ENCODE data around the gene RPL3. TPM values are rescaled to one million over a fixed set of nuclear protein-coding genes. Genes with fewer than 3 reads are reported as not detected.
A peak's percentile ranks its signal among the peaks of the same experiment; 100 is the strongest.

Gene RPL3
- total RNA-seq, 2 experiments from 2014 or later, result 3,952 to 3,974 TPM

GRCh38 chr22:39314251-39314971 lies 5.0 kb downstream of the RPL3 start:
- H3K27ac Mint-ChIP-seq, result peak overlapping the region; percentile 20
- H3K27ac ChIP-seq (ENCODE audit: low read depth in 1 of 2, low read length in 2 of 2), result no peak overlapping the region
- ChIA-PET POLR2A (interaction anchor here (1.4 to 5.8 kb wide), 5 partner anchors 14 to 179 kb away, joined by 3 to 96 read pairs (median 5); partner anchors contain the start of genes CBX7 and PDGFB), CTCF (interaction anchor here (1.7 kb wide), 1 partner anchor 143 kb away, joined by 3 read pairs; no protein-coding TSS in a partner anchor)
- no peaks in the 10 kb centered on the region for H3K9me3 Mint-ChIP-seq
- H3K4me1 Mint-ChIP-seq (ENCODE audit: low read depth), result peaks cover 45% of the 10 kb centered on the region
- H3K36me3 ChIP-seq (ENCODE audit: insufficient read depth, low read length), result peaks cover 71% of the 10 kb centered on the region
- H3K27me3 Mint-ChIP-seq, result no peaks in the 10 kb centered on the region
- no peaks in the 10 kb centered on the region for H3K9me3 ChIP-seq (ENCODE audit: control insufficient read depth in 1 of 2, insufficient read depth in 1 of 2, low read length in 2 of 2)
- DNase-seq, result peak in 1 of 14 experiments; percentile 41
- peaks cover 82% of the 10 kb centered on the region for H3K36me3 Mint-ChIP-seq (ENCODE audit: low read depth)
- H3K4me3 Mint-ChIP-seq, result no peak overlapping the region
- ATAC-seq (ENCODE audit: poor library complexity), result no peak
- no peak overlapping the region for H3K4me3 ChIP-seq (ENCODE audit: low read length)
- intact Hi-C loops (cut with DNase I, micrococcal nuclease), result loop anchor here in 1 of 2 experiments (10.0 kb wide), 1 partner anchor 1260 kb away; the partner anchor contains the start of gene PICK1
- TF ChIP-seq, protein P1, sequence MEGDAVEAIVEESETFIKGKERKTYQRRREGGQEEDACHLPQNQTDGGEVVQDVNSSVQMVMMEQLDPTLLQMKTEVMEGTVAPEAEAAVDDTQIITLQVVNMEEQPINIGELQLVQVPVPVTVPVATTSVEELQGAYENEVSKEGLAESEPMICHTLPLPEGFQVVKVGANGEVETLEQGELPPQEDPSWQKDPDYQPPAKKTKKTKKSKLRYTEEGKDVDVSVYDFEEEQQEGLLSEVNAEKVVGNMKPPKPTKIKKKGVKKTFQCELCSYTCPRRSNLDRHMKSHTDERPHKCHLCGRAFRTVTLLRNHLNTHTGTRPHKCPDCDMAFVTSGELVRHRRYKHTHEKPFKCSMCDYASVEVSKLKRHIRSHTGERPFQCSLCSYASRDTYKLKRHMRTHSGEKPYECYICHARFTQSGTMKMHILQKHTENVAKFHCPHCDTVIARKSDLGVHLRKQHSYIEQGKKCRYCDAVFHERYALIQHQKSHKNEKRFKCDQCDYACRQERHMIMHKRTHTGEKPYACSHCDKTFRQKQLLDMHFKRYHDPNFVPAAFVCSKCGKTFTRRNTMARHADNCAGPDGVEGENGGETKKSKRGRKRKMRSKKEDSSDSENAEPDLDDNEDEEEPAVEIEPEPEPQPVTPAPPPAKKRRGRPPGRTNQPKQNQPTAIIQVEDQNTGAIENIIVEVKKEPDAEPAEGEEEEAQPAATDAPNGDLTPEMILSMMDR (IDR thresholded peaks at IDR 0.05), result no peak
- H3K4me1 ChIP-seq (ENCODE audit: insufficient read depth, low read length), result peaks cover 69% of the 10 kb centered on the region
- H3K27me3 ChIP-seq (ENCODE audit: control insufficient read depth in 1 of 2, insufficient read depth in 2 of 2, low read length in 2 of 2), result no peaks in the 10 kb centered on the region

DNA sequence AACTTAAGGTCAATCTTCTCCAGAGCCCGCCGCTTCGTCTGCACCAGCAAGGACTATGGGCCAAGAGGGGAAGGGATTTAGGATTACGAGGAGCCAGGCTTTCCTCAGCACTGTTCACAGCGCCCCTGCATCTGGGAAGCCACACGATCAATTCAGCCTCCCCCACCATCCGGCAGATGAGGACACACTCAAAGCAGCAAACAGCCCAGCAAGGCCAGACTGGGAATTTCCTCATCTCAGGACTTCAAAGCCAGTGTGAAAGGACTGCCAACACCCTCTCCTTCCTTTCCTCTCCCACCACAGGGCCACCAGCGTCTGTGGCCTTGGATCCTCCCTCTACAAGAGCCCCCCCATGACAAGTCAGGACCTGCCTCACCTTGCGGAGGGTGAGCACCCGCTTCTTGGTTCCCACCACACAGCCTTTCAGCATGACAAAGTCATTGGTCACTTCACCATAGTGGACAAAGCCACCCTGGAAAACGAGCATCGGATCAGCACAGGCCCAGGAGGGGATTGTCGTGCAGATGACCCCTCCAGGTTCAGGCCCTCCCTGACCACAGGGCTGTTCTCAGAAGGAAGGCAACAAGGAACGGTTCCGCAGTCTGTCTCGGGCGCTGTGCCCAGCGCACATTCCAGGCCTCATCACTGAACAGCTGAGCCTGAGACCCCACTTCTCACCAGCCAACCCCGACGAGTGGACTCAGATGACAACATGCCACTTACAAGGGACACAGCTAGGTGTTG lies 6.0 kb downstream of the RPL3 start:
- peaks cover 71% of the 10 kb centered on the region for H3K4me1 ChIP-seq (ENCODE audit: insufficient read depth, low read length)
- DNase-seq (peak in 2 of 14 experiments; percentile 11 to 25), ATAC-seq (ENCODE audit: poor library complexity) (no peak)
- H3K9me3 ChIP-seq (ENCODE audit: control insufficient read depth in 1 of 2, insufficient read depth in 1 of 2, low read length in 2 of 2), result no peaks in the 10 kb centered on the region
- Mint-ChIP-seq H3K4me3 (no peak overlapping the region), H3K4me1 (ENCODE audit: low read depth) (peaks cover 37% of the 10 kb centered on the region), H3K27me3 (no peaks in the 10 kb centered on the region), H3K27ac (peak overlapping the region; percentile 24), H3K9me3 (no peaks in the 10 kb centered on the region), H3K36me3 (ENCODE audit: low read depth) (peaks cover 72% of the 10 kb centered on the region)
- ChIA-PET CTCF (interaction anchor here (1.7 kb wide), 1 partner anchor 142 kb away, joined by 3 read pairs; no protein-coding TSS in a partner anchor), POLR2A (interaction anchor here (0.6 to 1.6 kb wide), 3 partner anchors 86 to 178 kb away, joined by 3 to 5 read pairs (median 3); partner anchors contain the start of gene TAB1)
- H3K27me3 ChIP-seq (ENCODE audit: control insufficient read depth in 1 of 2, insufficient read depth in 2 of 2, low read length in 2 of 2), result no peaks in the 10 kb centered on the region
- H3K36me3 ChIP-seq (ENCODE audit: insufficient read depth, low read length), result peaks cover 70% of the 10 kb centered on the region
- no peak overlapping the region for H3K4me3 ChIP-seq (ENCODE audit: low read length)
- no peak overlapping the region for H3K27ac ChIP-seq (ENCODE audit: low read depth in 1 of 2, low read length in 2 of 2)
- intact Hi-C loops (cut with DNase I, micrococcal nuclease), result loop anchor here in 1 of 2 experiments (10.0 kb wide), 1 partner anchor 1259 kb away; the partner anchor contains the start of gene PICK1
- TF ChIP-seq, protein P1 (IDR thresholded peaks at IDR 0.05), result no peak

DNA sequence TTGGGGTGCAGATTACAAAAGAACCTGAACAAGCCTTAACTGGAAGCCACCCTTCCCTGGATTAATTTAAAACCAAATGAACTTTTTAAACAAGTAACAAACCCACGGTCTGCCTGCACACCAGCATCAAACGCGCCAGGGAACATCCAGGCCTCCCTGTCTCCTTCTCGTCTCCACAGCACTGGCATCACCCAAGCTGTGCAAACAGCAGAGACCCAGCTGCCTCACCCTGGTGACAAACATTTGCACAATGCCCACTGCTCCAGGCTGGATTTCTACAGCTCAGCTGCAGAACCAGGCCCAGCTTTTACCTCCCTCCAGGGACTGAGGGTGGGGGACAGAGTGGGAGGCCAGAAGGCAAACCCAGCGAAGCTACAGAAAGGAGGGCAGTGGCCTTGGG lies 7.0 kb downstream of the RPL3 start:
- ChIA-PET POLR2A (interaction anchor here (2.0 to 2.6 kb wide), 2 partner anchors 139 to 141 kb away, joined by 8 to 29 read pairs; no protein-coding TSS in a partner anchor), CTCF (interaction anchor here (2.3 kb wide), 1 partner anchor 142 kb away, joined by 22 read pairs; no protein-coding TSS in a partner anchor)
- TF ChIP-seq, protein P1 (IDR thresholded peaks at IDR 0.05), result no peak
- intact Hi-C loops (cut with DNase I, micrococcal nuclease), result loop anchor here in 1 of 2 experiments (10.0 kb wide), 1 partner anchor 1258 kb away; the partner anchor contains the start of gene PICK1
- ATAC-seq (ENCODE audit: poor library complexity) (no peak), DNase-seq (peak in 1 of 14 experiments; percentile 23)
- H3K27me3 ChIP-seq (ENCODE audit: control insufficient read depth in 1 of 2, insufficient read depth in 2 of 2, low read length in 2 of 2), result no peaks in the 10 kb centered on the region
- no peaks in the 10 kb centered on the region for H3K9me3 ChIP-seq (ENCODE audit: control insufficient read depth in 1 of 2, insufficient read depth in 1 of 2, low read length in 2 of 2)
- peaks cover 62% of the 10 kb centered on the region for H3K4me1 ChIP-seq (ENCODE audit: insufficient read depth, low read length)
- no peaks in the 10 kb centered on the region for H3K9me3 Mint-ChIP-seq
- H3K36me3 ChIP-seq (ENCODE audit: insufficient read depth, low read length), result peaks cover 60% of the 10 kb centered on the region
- peaks cover 27% of the 10 kb centered on the region for H3K4me1 Mint-ChIP-seq (ENCODE audit: low read depth)
- H3K27ac Mint-ChIP-seq, result no peak overlapping the region
- H3K4me3 ChIP-seq (ENCODE audit: low read length), result no peak overlapping the region
- no peak overlapping the region for H3K27ac ChIP-seq (ENCODE audit: low read depth in 1 of 2, low read length in 2 of 2)
- no peak overlapping the region for H3K4me3 Mint-ChIP-seq
- peaks cover 62% of the 10 kb centered on the region for H3K36me3 Mint-ChIP-seq (ENCODE audit: low read depth)
- H3K27me3 Mint-ChIP-seq, result no peaks in the 10 kb centered on the region

Measured in CD4-positive, alpha-beta T cell (primary cell).